NB4 (cell line): ENCODE data around the gene ANKRD13B.

Experiments
- CTCF ChIP-seq: IDR thresholded peaks from one replicate; pipeline ENCODE4 v1.5.1; 2012; ENCODE audit warnings: low read depth, low read length
- MAX ChIP-seq: IDR thresholded peaks from 2 replicates; pipeline ENCODE4 v1.6.1; 2011; ENCODE audit warnings: low read depth, low read length
- POLR2A ChIP-seq: IDR thresholded peaks from 2 replicates; pipeline ENCODE4 v1.6.1; 2011; ENCODE audit warnings: mild to moderate bottlenecking; ENCODE audit not compliant: insufficient read length; ENCODE audit errors: extremely low read depth

- TF ChIP-seq CTCF (no peak), POLR2A (no peak), MAX (no peak)
Measured at GRCh38 chr17:29557739-29558116, 35.2 kb upstream of the ANKRD13B start.
